Osteocyte (in vitro differentiated cells): ENCODE results near the gene ARPC4. TPM values are rescaled to one million over a fixed set of nuclear protein-coding genes. Genes with fewer than 3 reads are reported as not detected.
"Not testable (repeated sequence)": the region's sequence is repeated elsewhere in the genome, so short reads cannot be mapped to it uniquely, and the experiment has no call there.

Experiments
- DNase-seq: peaks from one replicate; pipeline ENCODE4 v3.0.0; 2021; ENCODE audit warnings: mixed read lengths; ENCODE audit not compliant: unreplicated experiment; ENCODE audit errors: extremely low spot score
- H3K27ac Mint-ChIP-seq: one replicate; pipeline ENCODE4 v1.8.0; 2021; ENCODE audit warnings: mild to moderate bottlenecking, mixed read lengths; ENCODE audit not compliant: unreplicated experiment
- H3K27me3 Mint-ChIP-seq: one replicate; pipeline ENCODE4 v1.8.0; 2021; ENCODE audit warnings: mixed read lengths; ENCODE audit not compliant: unreplicated experiment
- H3K36me3 Mint-ChIP-seq: one replicate; pipeline ENCODE4 v1.8.0; 2021; ENCODE audit warnings: mixed read lengths; ENCODE audit not compliant: unreplicated experiment
- H3K4me1 Mint-ChIP-seq: one replicate; pipeline ENCODE4 v1.8.0; 2021; ENCODE audit warnings: mixed read lengths; ENCODE audit not compliant: unreplicated experiment
- H3K4me3 Mint-ChIP-seq: one replicate; pipeline ENCODE4 v1.8.0; 2021; ENCODE audit warnings: mild to moderate bottlenecking, moderate library complexity, mixed read lengths; ENCODE audit not compliant: unreplicated experiment
- H3K9me3 Mint-ChIP-seq: one replicate; pipeline ENCODE4 v1.8.0; 2021; ENCODE audit warnings: mixed read lengths; ENCODE audit not compliant: unreplicated experiment
- total RNA-seq: library from RNA; stranded (reverse); gene quantifications from 2 replicates; pipeline ENCODE4 v1.2.1, GENCODE V29; 2021
- TF ChIP-seq, protein P1 (sequence below): fragments of 200-600 bp; sonication (generic); IDR thresholded peaks from 2 replicates; pipeline ENCODE4 v1.5.0; 2021; ENCODE audit warnings: antibody characterized with exemption, mild to moderate bottlenecking, moderate library complexity

Gene ARPC4
- total RNA-seq, 1 donor from 2014 or later = 140 TPM

DNA sequence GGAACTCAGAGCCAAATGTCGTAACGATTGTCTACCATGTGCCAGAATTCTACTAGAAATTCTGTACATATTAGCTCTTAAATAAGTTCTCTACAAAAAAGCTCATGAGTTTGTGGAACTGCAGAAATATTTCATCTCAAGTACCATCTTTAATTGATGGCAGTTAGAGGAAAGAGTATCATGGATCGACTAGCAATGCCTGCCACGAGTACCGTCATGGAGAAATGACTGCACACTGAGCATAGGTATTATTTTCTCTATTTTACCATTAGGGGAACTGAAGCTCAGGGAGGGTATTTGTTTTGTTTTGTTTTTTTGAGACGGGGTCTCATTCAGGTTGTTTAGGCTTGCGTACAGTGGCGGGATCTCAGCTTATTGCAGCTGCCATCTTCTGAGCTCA is 48.1 kb downstream of the ARPC4 start:
- no peaks in the 10 kb centered on the region for H3K27me3 Mint-ChIP-seq
- H3K36me3 Mint-ChIP-seq = peaks cover 14% of the 10 kb centered on the region
- H3K9me3 Mint-ChIP-seq = no peaks in the 10 kb centered on the region
- no peak for DNase-seq
- TF ChIP-seq, protein P1, sequence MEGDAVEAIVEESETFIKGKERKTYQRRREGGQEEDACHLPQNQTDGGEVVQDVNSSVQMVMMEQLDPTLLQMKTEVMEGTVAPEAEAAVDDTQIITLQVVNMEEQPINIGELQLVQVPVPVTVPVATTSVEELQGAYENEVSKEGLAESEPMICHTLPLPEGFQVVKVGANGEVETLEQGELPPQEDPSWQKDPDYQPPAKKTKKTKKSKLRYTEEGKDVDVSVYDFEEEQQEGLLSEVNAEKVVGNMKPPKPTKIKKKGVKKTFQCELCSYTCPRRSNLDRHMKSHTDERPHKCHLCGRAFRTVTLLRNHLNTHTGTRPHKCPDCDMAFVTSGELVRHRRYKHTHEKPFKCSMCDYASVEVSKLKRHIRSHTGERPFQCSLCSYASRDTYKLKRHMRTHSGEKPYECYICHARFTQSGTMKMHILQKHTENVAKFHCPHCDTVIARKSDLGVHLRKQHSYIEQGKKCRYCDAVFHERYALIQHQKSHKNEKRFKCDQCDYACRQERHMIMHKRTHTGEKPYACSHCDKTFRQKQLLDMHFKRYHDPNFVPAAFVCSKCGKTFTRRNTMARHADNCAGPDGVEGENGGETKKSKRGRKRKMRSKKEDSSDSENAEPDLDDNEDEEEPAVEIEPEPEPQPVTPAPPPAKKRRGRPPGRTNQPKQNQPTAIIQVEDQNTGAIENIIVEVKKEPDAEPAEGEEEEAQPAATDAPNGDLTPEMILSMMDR = no peak
- H3K4me1 Mint-ChIP-seq = peaks cover 17% of the 10 kb centered on the region
- H3K27ac Mint-ChIP-seq = no peak overlapping the region
- no peak overlapping the region for H3K4me3 Mint-ChIP-seq

DNA sequence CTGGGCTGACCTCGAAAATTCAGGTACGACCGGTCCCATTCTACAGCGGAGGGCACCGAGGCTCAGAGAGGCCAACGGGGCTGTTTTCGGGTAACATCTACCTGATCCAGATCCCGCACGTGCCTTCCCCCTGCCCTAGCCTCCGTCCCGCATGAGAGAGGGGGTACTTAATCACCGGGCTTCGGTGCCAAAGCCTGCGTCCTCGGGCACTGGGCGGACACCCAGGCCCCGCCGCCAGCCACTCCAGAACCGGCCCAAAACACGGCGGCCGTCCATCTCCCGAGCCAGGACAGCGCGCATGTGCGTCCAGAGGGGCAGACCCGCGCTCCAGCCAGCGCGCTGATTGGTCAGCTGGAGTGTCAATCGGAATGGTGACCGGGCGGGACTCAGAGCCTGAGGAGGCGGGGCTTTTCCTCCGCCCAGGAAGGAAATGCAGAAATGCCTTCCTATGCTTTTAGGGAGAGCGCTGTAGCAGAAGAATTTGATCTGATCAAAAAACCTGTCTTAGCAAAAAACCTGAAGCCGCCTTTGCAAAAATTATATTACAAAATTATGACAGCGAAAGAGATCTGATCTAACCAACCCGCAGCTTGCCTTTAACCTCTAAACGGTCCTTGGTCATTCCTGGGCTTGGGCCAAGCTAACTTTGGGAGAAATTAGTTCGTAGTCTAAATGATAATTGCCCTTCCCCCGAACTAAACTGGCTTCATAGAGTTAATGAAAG is 51.0 kb downstream of the ARPC4 start, which contains the start of gene RPUSD3:
TSS of gene RPUSD3 (minus strand) at position 294 of the 724 bp plus-strand sequence. CDS start at position 276, 18 bp downstream.
- Mint-ChIP-seq H3K4me1 (peaks cover 17% of the 10 kb centered on the region), H3K27me3 (no peaks in the 10 kb centered on the region), H3K36me3 (peaks cover 14% of the 10 kb centered on the region), H3K9me3 (no peaks in the 10 kb centered on the region), H3K27ac (peak within 1 kb of the TSS; percentile 91), H3K4me3 (peak within 1 kb of the TSS; percentile 99)
- TF ChIP-seq, protein P1 = no peak
- peak; percentile 99 for DNase-seq

DNA sequence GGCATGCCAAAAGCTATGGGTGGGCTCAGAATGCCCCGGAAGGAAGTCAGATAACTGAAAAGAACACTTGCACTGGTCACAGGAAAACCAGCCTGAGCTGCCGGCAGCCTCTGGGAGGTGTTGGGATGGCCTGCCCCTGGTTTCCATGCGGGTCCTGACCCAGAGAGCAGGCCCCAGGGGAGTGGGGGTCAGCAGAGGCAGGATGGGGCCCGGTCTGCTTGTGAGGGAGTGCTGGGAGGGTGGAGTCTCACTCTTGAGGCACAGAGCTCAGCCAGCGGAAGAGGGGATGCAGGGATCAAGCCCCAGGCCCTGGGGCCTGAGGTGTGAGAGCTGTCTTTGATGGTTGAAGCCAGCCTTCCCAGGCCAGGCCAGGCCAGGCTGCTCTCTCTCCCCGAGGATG is 53.3 kb downstream of the ARPC4 start:
- TF ChIP-seq, protein P1 = no peak
- H3K4me3 Mint-ChIP-seq = no peak overlapping the region
- H3K36me3 Mint-ChIP-seq = peaks cover 6% of the 10 kb centered on the region
- DNase-seq = no peak
- peaks cover 4% of the 10 kb centered on the region for H3K27me3 Mint-ChIP-seq
- no peaks in the 10 kb centered on the region for H3K9me3 Mint-ChIP-seq
- peaks cover 17% of the 10 kb centered on the region for H3K4me1 Mint-ChIP-seq
- no peak overlapping the region for H3K27ac Mint-ChIP-seq

DNA sequence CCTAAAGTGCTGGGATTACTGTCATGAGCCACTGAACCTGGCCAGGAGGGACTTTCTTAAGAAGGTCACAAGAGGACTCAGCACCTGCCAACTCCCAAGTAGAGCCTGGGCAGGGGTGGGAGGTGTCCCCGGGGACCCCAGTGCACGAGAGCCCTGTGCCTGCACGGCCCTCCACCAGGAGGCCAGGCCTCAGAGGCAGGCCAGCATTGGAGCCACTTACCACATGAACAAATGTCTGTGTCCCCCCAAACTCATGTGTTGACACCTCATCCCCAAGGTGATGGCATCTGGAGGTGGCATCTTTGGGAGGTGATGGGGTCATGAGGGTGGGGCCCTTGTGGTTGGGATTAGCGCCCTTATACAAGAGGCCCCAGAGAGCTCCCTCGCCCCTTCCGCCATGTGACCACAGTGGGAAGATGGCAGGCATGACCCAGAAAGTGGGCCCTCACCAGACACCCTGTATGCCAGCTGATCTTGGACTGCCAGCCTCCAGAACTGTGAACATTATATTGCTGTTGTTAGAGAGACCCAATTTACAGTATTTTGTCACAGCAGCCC is 54.1 kb downstream of the ARPC4 start:
- peaks cover under 1% of the 10 kb centered on the region for H3K36me3 Mint-ChIP-seq
- H3K4me3 Mint-ChIP-seq = no peak overlapping the region
- DNase-seq = no peak
- peaks cover 17% of the 10 kb centered on the region for H3K4me1 Mint-ChIP-seq
- H3K9me3 Mint-ChIP-seq = no peaks in the 10 kb centered on the region
- peaks cover 12% of the 10 kb centered on the region for H3K27me3 Mint-ChIP-seq
- TF ChIP-seq, protein P1 = no peak
- no peak overlapping the region for H3K27ac Mint-ChIP-seq

DNA sequence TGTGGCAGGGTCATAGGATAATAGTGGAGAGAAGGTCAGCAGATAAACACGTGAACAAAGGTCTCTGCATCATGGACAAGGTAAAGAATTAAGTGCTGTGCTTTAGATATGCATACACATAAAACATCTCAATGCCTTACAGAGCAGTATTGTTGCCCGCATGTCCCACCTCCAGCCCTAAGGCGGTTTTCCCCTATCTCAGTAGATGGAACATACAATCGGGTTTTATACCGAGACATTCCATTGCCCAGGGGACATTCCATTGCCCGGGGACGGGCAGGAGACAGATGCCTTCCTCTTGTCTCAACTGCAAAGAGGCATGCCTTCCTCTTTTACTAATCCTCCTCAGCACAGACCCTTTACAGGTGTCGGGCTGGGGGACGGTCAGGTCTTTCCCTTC is 55.0 kb downstream of the ARPC4 start:
- not testable (repeated sequence) for H3K36me3 Mint-ChIP-seq, H3K4me3 Mint-ChIP-seq, H3K27ac Mint-ChIP-seq, H3K9me3 Mint-ChIP-seq, DNase-seq
- Mint-ChIP-seq H3K4me1 (peaks cover 10% of the 10 kb centered on the region), H3K27me3 (peaks cover 14% of the 10 kb centered on the region)
